Upper lobe of left lung (tissue), 4 donors: ENCODE results near the gene LEMD2.

Source experiments
- POLR2A ChIP-seq, 4 donors: fragments of 450-650 bp; IDR thresholded peaks; one replicate each; pipeline ENCODE4 v1.5.1; 2016 to 2017; ENCODE audit warnings: antibody characterized with exemption in 4 of 4, mild to moderate bottlenecking in 2 of 4
- TF ChIP-seq, protein P1 (sequence below), 6 experiments: fragments of 450-650 bp in 4 of 6; fragments of 200-600 bp in 2 of 6; sonication (generic) in 2 of 6; IDR thresholded peaks; one replicate each; pipeline ENCODE4 v1.5.1; 2016 to 2019; ENCODE audit warnings: antibody characterized with exemption in 6 of 6

DNA sequence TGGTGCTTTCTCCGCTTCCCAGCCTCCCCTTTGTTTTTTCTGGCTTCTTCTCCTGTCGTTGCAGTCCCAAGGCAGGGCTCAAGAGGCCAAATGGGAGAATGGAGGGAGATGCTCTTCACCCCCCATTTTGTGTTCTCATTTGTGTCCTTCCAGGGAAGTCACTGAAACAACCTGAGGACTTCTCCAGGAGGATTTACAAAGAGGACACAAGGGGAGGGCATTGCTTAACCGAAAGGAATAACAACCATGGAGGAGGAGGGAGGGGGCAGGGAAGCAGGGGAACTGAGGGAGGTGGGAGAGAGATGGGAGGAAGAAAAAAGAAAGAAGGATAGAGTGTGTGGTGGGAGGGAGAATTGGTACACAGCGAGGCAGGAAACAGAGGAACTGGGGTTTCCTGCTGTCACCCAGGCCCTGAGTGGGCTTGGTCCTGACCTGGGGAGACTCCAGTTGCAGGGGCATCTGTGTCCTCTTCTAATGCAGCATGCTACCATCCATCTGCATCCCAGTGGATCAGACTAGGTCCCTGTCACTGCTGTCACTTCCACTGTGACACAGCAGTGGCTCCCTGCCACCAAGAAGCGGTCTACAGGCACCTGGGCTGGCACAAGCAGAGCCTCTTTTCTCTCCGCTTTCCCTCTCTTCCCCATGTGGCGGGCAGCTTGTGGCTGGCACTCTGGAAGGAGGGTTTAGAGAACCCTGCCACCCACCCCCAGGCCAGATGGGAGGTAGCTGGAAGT lies 32.0 kb upstream of the LEMD2 start:
- no peak for TF ChIP-seq POLR2A (IDR thresholded peaks at IDR 0.05)
- TF ChIP-seq, protein P1, sequence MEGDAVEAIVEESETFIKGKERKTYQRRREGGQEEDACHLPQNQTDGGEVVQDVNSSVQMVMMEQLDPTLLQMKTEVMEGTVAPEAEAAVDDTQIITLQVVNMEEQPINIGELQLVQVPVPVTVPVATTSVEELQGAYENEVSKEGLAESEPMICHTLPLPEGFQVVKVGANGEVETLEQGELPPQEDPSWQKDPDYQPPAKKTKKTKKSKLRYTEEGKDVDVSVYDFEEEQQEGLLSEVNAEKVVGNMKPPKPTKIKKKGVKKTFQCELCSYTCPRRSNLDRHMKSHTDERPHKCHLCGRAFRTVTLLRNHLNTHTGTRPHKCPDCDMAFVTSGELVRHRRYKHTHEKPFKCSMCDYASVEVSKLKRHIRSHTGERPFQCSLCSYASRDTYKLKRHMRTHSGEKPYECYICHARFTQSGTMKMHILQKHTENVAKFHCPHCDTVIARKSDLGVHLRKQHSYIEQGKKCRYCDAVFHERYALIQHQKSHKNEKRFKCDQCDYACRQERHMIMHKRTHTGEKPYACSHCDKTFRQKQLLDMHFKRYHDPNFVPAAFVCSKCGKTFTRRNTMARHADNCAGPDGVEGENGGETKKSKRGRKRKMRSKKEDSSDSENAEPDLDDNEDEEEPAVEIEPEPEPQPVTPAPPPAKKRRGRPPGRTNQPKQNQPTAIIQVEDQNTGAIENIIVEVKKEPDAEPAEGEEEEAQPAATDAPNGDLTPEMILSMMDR (IDR thresholded peaks at IDR 0.05) = no peak
